Panc1 (cell line): ENCODE data around the gene PTPRJ.

Experiments
- POLR2AphosphoS5 ChIP-seq: IDR thresholded peaks from 2 replicates; pipeline ENCODE4 v1.6.1; 2012; ENCODE audit warnings: mild to moderate bottlenecking, low read depth, low read length, moderate library complexity
- SIN3A ChIP-seq: IDR thresholded peaks from 2 replicates; pipeline ENCODE4 v1.6.1; 2012; ENCODE audit warnings: low read depth, mild to moderate bottlenecking, low read length, moderate library complexity, borderline replicate concordance; ENCODE audit not compliant: insufficient read depth
- TCF7L2 ChIP-seq: IDR thresholded peaks from 2 replicates; pipeline ENCODE4 v1.6.1; 2011; ENCODE audit warnings: mild to moderate bottlenecking, low read depth, low read length, inconsistent platforms
- TF ChIP-seq, protein P1 (sequence below): fragments of 450-650 bp; IDR thresholded peaks from 2 replicates; pipeline ENCODE4 v1.5.1; 2017; ENCODE audit warnings: mild to moderate bottlenecking
- TF ChIP-seq, protein P2 (sequence below), 2 experiments: IDR thresholded peaks; 2 replicates each; pipeline ENCODE4 v1.6.1; 2011 to 2012; ENCODE audit warnings: low read depth in 2 of 2, control low read depth in 1 of 2, low read length in 1 of 2, mild to moderate bottlenecking in 1 of 2, moderate library complexity in 1 of 2; ENCODE audit not compliant: insufficient read depth in 1 of 2

DNA sequence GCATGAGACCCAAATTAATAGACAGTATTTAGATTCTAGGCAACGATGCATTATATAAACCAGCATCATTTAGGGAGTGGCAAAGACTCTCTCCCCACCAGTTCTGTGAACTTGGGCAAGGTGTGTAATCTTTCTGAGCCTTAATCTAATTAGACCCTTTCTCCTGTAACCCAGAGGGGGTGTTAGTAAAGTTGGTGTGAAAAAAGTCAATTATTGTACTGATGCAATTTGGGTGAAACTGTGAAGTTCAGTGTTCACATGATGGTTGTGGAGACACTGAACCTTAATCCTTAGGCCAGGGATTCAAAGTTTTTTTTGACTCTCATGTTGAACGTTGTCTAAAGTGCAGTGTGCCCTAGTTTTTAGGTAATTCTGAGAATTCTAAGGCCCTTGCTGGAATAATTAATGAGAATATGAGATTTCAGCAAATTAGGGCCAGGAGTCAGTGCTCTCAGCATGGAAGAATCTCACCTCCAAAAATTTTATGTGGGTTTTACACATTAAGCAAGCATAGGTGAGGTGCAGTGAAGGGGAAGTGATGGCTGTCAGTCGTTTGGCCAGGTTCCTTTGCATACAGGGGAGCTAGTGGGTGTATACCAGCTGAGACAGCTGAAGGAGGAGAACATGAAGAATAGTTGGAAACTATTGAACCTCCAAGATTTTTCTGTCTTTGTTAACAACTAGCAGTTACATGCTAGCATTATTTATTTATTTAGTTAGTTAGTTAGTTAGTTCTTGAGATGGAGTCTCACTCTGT is 94.2 kb downstream of the PTPRJ start:
- TF ChIP-seq, protein P1, sequence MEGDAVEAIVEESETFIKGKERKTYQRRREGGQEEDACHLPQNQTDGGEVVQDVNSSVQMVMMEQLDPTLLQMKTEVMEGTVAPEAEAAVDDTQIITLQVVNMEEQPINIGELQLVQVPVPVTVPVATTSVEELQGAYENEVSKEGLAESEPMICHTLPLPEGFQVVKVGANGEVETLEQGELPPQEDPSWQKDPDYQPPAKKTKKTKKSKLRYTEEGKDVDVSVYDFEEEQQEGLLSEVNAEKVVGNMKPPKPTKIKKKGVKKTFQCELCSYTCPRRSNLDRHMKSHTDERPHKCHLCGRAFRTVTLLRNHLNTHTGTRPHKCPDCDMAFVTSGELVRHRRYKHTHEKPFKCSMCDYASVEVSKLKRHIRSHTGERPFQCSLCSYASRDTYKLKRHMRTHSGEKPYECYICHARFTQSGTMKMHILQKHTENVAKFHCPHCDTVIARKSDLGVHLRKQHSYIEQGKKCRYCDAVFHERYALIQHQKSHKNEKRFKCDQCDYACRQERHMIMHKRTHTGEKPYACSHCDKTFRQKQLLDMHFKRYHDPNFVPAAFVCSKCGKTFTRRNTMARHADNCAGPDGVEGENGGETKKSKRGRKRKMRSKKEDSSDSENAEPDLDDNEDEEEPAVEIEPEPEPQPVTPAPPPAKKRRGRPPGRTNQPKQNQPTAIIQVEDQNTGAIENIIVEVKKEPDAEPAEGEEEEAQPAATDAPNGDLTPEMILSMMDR = no peak
- TF ChIP-seq, protein P2, sequence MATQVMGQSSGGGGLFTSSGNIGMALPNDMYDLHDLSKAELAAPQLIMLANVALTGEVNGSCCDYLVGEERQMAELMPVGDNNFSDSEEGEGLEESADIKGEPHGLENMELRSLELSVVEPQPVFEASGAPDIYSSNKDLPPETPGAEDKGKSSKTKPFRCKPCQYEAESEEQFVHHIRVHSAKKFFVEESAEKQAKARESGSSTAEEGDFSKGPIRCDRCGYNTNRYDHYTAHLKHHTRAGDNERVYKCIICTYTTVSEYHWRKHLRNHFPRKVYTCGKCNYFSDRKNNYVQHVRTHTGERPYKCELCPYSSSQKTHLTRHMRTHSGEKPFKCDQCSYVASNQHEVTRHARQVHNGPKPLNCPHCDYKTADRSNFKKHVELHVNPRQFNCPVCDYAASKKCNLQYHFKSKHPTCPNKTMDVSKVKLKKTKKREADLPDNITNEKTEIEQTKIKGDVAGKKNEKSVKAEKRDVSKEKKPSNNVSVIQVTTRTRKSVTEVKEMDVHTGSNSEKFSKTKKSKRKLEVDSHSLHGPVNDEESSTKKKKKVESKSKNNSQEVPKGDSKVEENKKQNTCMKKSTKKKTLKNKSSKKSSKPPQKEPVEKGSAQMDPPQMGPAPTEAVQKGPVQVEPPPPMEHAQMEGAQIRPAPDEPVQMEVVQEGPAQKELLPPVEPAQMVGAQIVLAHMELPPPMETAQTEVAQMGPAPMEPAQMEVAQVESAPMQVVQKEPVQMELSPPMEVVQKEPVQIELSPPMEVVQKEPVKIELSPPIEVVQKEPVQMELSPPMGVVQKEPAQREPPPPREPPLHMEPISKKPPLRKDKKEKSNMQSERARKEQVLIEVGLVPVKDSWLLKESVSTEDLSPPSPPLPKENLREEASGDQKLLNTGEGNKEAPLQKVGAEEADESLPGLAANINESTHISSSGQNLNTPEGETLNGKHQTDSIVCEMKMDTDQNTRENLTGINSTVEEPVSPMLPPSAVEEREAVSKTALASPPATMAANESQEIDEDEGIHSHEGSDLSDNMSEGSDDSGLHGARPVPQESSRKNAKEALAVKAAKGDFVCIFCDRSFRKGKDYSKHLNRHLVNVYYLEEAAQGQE (IDR thresholded peaks at IDR 0.05; ENCODE audit: insufficient read depth in 1 of 2, low read depth in 2 of 2, low read length in 1 of 2) = no peak
- TF ChIP-seq POLR2AphosphoS5 (no peak), SIN3A (no peak), TCF7L2 (no peak)
